Osteoblast (primary cell): Measurements from ENCODE around the gene PRDM11. TPM values are rescaled to one million over a fixed set of nuclear protein-coding genes. Genes with fewer than 3 reads are reported as not detected.

Experiments used
- DNase-seq: peaks from one replicate; pipeline ENCODE4 v3.0.0; 2011; ENCODE audit warnings: low spot score, mixed read lengths; ENCODE audit not compliant: insufficient read length; ENCODE audit errors: missing footprints
- H2AFZ ChIP-seq: 2 replicates; pipeline ENCODE4 v1.6.0; 2011; ENCODE audit warnings: mild to moderate bottlenecking, low read length
- H3K27ac ChIP-seq: 2 replicates; pipeline ENCODE4 v1.5.1; 2011; ENCODE audit warnings: mild to moderate bottlenecking, low read depth, low read length, moderate library complexity
- H3K27me3 ChIP-seq: 2 replicates; pipeline ENCODE4 v1.6.0; 2012; ENCODE audit warnings: mild to moderate bottlenecking, control low read depth, inconsistent platforms, low read length, moderate library complexity; ENCODE audit not compliant: insufficient read depth
- H3K36me3 ChIP-seq: 2 replicates; pipeline ENCODE4 v1.5.1; 2011; ENCODE audit warnings: mild to moderate bottlenecking, low read length, control low read depth, moderate library complexity; ENCODE audit not compliant: insufficient read depth
- H3K4me1 ChIP-seq: 2 replicates; pipeline ENCODE4 v1.5.1; 2011; ENCODE audit warnings: mild to moderate bottlenecking, low read length, control low read depth, moderate library complexity; ENCODE audit not compliant: insufficient read depth
- H3K4me2 ChIP-seq: 2 replicates; pipeline ENCODE4 v1.6.0; 2011; ENCODE audit warnings: mild to moderate bottlenecking, low read length; ENCODE audit not compliant: insufficient read depth
- H3K4me3 ChIP-seq: fragments of 200-600 bp; sonication (generic); 3 replicates; pipeline ENCODE4 v1.5.1; 2012; ENCODE audit warnings: mild to moderate bottlenecking, low read length, inconsistent platforms; ENCODE audit not compliant: insufficient read depth
- H3K79me2 ChIP-seq: 2 replicates; pipeline ENCODE4 v1.6.0; 2012; ENCODE audit warnings: mild to moderate bottlenecking, low read length, control low read depth, inconsistent platforms; ENCODE audit not compliant: insufficient read depth
- H3K9me3 ChIP-seq: 2 replicates; pipeline ENCODE4 v1.5.1; 2011; ENCODE audit warnings: low read depth, low read length, control low read depth
- H4K20me1 ChIP-seq: 2 replicates; pipeline ENCODE4 v1.6.0; 2012; ENCODE audit warnings: mild to moderate bottlenecking, low read length, control low read depth; ENCODE audit not compliant: insufficient read depth
- total RNA-seq: library from RNA; depleted of rRNA; stranded (reverse); fragments of >200 nt; gene quantifications from 2 replicates; pipeline ENCODE4 v1.2.3, GENCODE V29; 2012
- TF ChIP-seq, protein P1 (sequence below): IDR thresholded peaks from 2 replicates; pipeline ENCODE4 v1.5.1; 2011; ENCODE audit warnings: mild to moderate bottlenecking, low read depth, low read length, moderate library complexity; ENCODE audit errors: extremely low read depth

The PRDM11 gene
- 5.4 and 6.8 TPM in 2 replicates for total RNA-seq

DNA sequence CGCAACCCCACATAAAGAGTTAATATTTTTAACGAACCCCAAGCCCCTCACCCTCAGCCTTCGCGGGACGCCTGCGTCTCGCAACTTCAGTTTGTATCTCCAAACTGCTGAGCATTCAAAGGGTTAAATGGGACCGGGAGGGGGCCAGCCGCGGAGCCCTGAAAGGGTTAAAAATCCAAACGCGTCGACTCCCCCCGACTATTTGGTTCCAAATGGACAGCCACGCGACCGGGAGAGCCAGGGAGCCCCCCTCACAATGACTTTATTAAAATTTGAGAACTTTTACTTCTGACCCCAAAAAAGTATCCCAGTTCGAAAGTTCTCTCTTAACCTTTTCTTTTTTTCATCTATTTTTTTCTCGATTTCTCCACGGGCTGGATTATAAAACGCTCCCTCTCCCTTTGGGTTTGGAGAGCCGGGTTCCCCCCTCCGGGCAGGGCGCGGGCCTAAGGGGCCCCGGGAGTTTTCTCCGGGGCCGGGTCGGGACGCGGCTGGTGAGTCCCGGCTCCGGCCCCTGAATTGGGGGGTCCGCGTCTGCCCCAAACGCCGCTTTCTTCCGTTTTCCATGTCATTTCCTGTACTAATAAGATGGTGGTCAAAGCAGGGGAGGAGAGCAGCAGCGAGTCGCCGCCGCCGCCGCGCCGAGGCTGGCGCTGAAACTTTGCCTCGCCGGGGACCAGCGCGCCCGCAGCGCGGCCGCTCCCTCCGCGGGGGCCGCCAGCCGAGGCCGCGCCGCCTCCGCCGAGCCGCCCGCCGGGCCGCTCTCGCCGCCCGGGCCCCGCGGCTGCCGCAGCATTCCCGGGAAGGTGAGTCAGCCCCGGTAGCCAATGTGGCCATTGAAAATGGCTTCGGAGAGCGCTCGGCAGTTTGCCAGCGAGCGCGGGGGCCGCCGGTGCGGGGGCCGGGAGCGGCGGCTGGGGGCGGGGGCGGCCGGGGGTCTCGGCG, at the start of gene PRDM11:
PRDM11 (plus strand) TSS at position 568 of the 945 bp plus-strand sequence. CDS start 35,128 bp downstream, outside the sequence.
- DNase-seq, result peak; percentile 99
- Histone ChIP-seq H4K20me1 (peaks cover 9% of the 10 kb centered on the region), H3K4me2 (peak within 1 kb of the TSS; percentile 93), H3K79me2 (peaks cover 12% of the 10 kb centered on the region), H3K4me3 (peak within 1 kb of the TSS; percentile 84), H3K27ac (peak within 1 kb of the TSS; percentile 81), H3K4me1 (peaks cover 13% of the 10 kb centered on the region), H3K27me3 (peaks cover 21% of the 10 kb centered on the region), H2AFZ (peak within 1 kb of the TSS; percentile 90), H3K36me3 (no peaks in the 10 kb centered on the region), H3K9me3 (no peaks in the 10 kb centered on the region)
- TF ChIP-seq, protein P1, sequence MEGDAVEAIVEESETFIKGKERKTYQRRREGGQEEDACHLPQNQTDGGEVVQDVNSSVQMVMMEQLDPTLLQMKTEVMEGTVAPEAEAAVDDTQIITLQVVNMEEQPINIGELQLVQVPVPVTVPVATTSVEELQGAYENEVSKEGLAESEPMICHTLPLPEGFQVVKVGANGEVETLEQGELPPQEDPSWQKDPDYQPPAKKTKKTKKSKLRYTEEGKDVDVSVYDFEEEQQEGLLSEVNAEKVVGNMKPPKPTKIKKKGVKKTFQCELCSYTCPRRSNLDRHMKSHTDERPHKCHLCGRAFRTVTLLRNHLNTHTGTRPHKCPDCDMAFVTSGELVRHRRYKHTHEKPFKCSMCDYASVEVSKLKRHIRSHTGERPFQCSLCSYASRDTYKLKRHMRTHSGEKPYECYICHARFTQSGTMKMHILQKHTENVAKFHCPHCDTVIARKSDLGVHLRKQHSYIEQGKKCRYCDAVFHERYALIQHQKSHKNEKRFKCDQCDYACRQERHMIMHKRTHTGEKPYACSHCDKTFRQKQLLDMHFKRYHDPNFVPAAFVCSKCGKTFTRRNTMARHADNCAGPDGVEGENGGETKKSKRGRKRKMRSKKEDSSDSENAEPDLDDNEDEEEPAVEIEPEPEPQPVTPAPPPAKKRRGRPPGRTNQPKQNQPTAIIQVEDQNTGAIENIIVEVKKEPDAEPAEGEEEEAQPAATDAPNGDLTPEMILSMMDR, result no peak

DNA sequence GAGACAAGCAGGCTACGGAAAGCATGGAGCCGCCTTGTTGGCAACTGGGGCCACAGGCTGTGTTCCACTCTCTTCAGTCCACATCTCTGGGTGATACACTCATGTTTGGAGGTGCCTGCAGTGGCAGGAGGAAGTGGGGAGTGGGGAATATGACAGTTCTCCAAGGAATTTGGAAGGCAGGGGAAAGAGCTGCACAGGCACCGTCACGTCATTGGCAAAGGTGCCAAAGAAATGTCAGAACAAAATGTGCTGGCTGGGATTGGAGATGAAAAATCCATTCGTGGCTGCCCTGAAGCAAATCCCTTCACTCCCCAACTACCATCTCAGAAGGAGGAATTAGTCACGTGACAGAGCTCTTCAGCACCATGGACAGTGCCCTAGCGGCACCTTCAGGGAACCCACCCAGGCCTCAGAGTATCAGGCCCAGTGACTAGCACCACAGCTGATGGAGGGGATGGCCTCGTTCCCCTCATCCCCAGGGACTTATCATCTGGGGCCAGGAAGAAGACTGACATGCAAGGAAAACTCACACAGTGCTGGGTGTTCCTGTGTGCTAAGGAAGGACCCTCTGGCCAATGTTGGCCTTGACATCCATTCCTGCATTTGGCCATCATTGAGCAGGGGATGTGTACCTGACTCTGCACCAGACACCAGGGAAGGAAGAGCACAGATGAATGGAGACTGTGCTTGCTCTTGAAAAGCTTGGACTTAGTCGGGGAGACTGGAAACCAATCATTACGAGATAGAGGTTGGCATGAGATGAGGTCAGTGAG, 48.5 kb upstream of the PRDM11 start:
- DNase-seq, result no peak
- TF ChIP-seq, protein P1, result no peak
- Histone ChIP-seq H3K4me1 (peaks cover 19% of the 10 kb centered on the region), H3K79me2 (no peaks in the 10 kb centered on the region), H3K9me3 (no peaks in the 10 kb centered on the region), H4K20me1 (no peaks in the 10 kb centered on the region), H3K4me2 (no peak overlapping the region), H3K27me3 (peaks cover 37% of the 10 kb centered on the region), H3K27ac (no peak overlapping the region), H3K36me3 (no peaks in the 10 kb centered on the region), H2AFZ (no peak overlapping the region), H3K4me3 (no peak overlapping the region)

DNA sequence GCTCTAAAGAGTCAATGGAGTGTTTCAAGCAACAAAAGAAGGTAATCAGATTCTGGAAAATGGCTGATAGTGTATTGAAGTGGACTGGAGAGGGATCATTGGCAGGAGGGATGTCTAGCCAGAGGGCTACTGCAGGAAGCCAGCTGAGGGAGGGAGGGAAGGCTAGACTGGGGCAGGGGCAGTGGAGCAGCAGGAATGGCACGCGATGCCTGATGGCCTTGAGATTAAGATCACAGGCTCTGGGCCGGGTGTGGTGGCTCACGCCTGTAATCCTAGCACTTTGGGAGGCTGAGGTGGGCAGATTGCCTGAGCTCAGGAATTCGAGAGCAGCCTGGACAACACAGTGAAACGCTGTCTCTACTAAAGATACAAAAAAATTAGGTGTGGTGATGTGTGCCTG, 47.5 kb upstream of the PRDM11 start:
- Histone ChIP-seq H3K4me3 (no peak overlapping the region), H2AFZ (no peak overlapping the region), H3K79me2 (no peaks in the 10 kb centered on the region), H3K27me3 (peaks cover 37% of the 10 kb centered on the region), H3K4me1 (peaks cover 10% of the 10 kb centered on the region), H3K9me3 (no peaks in the 10 kb centered on the region), H3K4me2 (no peak overlapping the region), H4K20me1 (no peaks in the 10 kb centered on the region), H3K36me3 (no peaks in the 10 kb centered on the region), H3K27ac (no peak overlapping the region)
- DNase-seq, result no peak
- TF ChIP-seq, protein P1, result no peak

DNA sequence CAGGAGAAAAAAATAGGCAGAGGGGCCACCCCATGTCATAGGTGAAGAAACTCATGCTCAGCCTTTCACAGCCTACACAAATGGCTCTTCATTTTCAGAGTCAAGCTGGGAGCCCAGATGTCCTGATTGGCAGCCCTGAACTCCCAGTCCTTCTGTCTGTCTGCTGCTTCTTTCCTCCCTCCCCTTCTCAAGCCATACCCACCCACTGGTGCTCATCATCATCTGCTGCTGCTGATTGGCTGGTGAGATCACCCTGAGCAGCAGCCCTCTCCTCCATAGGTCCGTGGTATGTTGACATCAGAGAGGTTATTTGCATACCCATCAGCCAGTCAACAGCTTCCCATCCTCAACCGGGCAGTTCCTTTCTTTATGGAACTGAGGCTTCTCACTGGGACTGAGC, 46.1 kb upstream of the PRDM11 start:
- H3K4me3 ChIP-seq, result no peak overlapping the region
- no peak overlapping the region for H3K27ac ChIP-seq
- no peaks in the 10 kb centered on the region for H4K20me1 ChIP-seq
- H3K36me3 ChIP-seq, result no peaks in the 10 kb centered on the region
- H3K4me2 ChIP-seq, result no peak overlapping the region
- TF ChIP-seq, protein P1, result no peak
- H3K79me2 ChIP-seq, result no peaks in the 10 kb centered on the region
- H3K9me3 ChIP-seq, result no peaks in the 10 kb centered on the region
- H2AFZ ChIP-seq, result no peak overlapping the region
- H3K4me1 ChIP-seq, result peaks cover 9% of the 10 kb centered on the region
- H3K27me3 ChIP-seq, result peaks cover 38% of the 10 kb centered on the region
- peak; percentile 83 for DNase-seq
